ENCODE measurements around the gene AP1G2.
A peak's percentile ranks its signal among the peaks of the same experiment; 100 is the strongest.

- TF ChIP-seq ZNF124 (CRISPR knock-in tag; IDR thresholded peaks at IDR 0.05) (0 out of 2 replicates have a peak, but pooled peaks have one; percentile 12), ZFP37 (CRISPR knock-in tag; IDR thresholded peaks at IDR 0.05; ENCODE audit: borderline replicate concordance) (no peak), UBTF (CRISPR knock-in tag; IDR thresholded peaks at IDR 0.05) (no peak), MAX (IDR thresholded peaks at IDR 0.05) (no peak), ZNF619 (CRISPR knock-in tag; IDR thresholded peaks at IDR 0.05) (no peak), EZH2 (conservative IDR thresholded peaks at IDR 0.05; ENCODE audit: low read depth, low read length) (no peak)
Observed at GRCh38 chr14:23600322-23600707, 32.7 kb upstream of the AP1G2 start.
